Sigmoid colon (tissue), 7 donors: ENCODE data around the gene UROC1. TPM values are rescaled to one million over a fixed set of nuclear protein-coding genes. Genes with fewer than 3 reads are reported as not detected.
A peak's percentile ranks its signal among the peaks of the same experiment; 100 is the strongest.
"Not testable (repeated sequence)": the region's sequence is repeated elsewhere in the genome, so short reads cannot be mapped to it uniquely, and the experiment has no call there.

ENCODE experiments used
- DNase-seq: peaks from one replicate; pipeline ENCODE4 v3.0.0-alpha.2; 2019
- H3K27ac ChIP-seq, 4 donors: fragments of 200-600 bp; sonication (generic); one replicate each; pipeline ENCODE4 v1.5.1; 2016 to 2019; ENCODE audit warnings: mild to moderate bottlenecking in 1 of 4
- H3K27me3 ChIP-seq, 3 donors: fragments of 200-600 bp; sonication (generic); one replicate each; pipeline ENCODE4 v1.5.1; 2019; ENCODE audit warnings: mild to moderate bottlenecking in 1 of 3
- H3K36me3 ChIP-seq, 4 donors: fragments of 200-600 bp; sonication (generic); one replicate each; pipeline ENCODE4 v1.5.1; 2016 to 2019
- H3K4me1 ChIP-seq, 4 donors: fragments of 200-600 bp; sonication (generic); one replicate each; pipeline ENCODE4 v1.5.1; 2017 to 2019
- H3K4me3 ChIP-seq, 4 donors: fragments of 200-600 bp; sonication (generic); one replicate each; pipeline ENCODE4 v1.5.1; 2017 to 2019; ENCODE audit warnings: mild to moderate bottlenecking in 2 of 4, moderate library complexity in 1 of 4
- H3K9me3 ChIP-seq, 4 donors: fragments of 200-600 bp in 3 of 4; sonication (generic) in 3 of 4; one replicate each; pipeline versions ENCODE4 v1.5.1 to v1.6.1; 2013 to 2019
- CTCF ChIP-seq, 4 experiments: fragments of 450-650 bp in 3 of 4; fragments of 200-600 bp in 1 of 4; IDR thresholded peaks; one replicate each; pipeline ENCODE4 v1.5.1; 2016 to 2019; ENCODE audit warnings: antibody characterized with exemption in 4 of 4, mild to moderate bottlenecking in 3 of 4, moderate library complexity in 2 of 4
- EP300 ChIP-seq, 4 donors: sonication (generic); formaldehyde crosslinking; IDR thresholded peaks; one replicate each; pipeline ENCODE4 v1.6.1; 2017; ENCODE audit warnings: antibody characterized with exemption in 4 of 4
- POLR2A ChIP-seq, 2 donors: fragments of 450-650 bp; IDR thresholded peaks; one replicate each; pipeline ENCODE4 v1.6.1; 2016; ENCODE audit warnings: antibody characterized with exemption in 2 of 2, mild to moderate bottlenecking in 2 of 2, moderate library complexity in 2 of 2
- POLR2AphosphoS5 ChIP-seq, 4 donors: sonication (generic); formaldehyde crosslinking; IDR thresholded peaks; one replicate each; pipeline ENCODE4 v1.6.1; 2017; ENCODE audit warnings: antibody characterized with exemption in 4 of 4
- WGBS, 2 donors: extraction: QIAGEN DNeasy Blood & Tissue Kit; methylation state at CpG; one replicate each; pipeline ENCODE4 v1.1.7; 2013; 5-methylcytosine and 5-hydroxymethylcytosine counted together
- intact Hi-C: fragments of 100-400 bp; cut with DNase I; formaldehyde crosslinking; loops from one replicate; pipeline ENCODE4 v1.15.1; 2023
- polyA plus RNA-seq, 3 donors: library from polyadenylated mRNA; stranded (reverse); fragments of 200-250 nt; gene quantifications; one replicate each; pipeline ENCODE4 v1.2.3, GENCODE V29; 2013
- total RNA-seq, 4 donors: library from RNA; depleted of rRNA; stranded (reverse); fragments of >200 nt; gene quantifications; one replicate each; pipeline ENCODE4 v1.1.0, GENCODE V29; 2016
- donor health status: healthy with polysubstance abuse.
- donor health status: Bipolar disorder and iron deficiency.
- donor health status: healthy.

UROC1 gene
- total and polyA plus RNA-seq, 7 donors = 0.03 TPM; not detected in 6

- Histone ChIP-seq H3K27me3 (peaks cover 11 to 44% (median 15%) of the 10 kb centered on the region in 3 donors), H3K27ac (no peak overlapping the region), H3K4me1 (peaks cover 0 to 9% (median 0%) of the 10 kb centered on the region in 4 donors), H3K9me3 (no peaks in the 10 kb centered on the region), H3K4me3 (no peak overlapping the region), H3K36me3 (no peaks in the 10 kb centered on the region)
- intact Hi-C loops = no loop called here
- TF ChIP-seq CTCF (IDR thresholded peaks at IDR 0.05) = no peak
- no peak for TF ChIP-seq POLR2AphosphoS5 (IDR thresholded peaks at IDR 0.05)
- TF ChIP-seq EP300 (IDR thresholded peaks at IDR 0.05) = no peak
- no peak for TF ChIP-seq POLR2A (IDR thresholded peaks at IDR 0.05)
- WGBS, 2 donors = 57 to 76% methylated on average over 10 of the region's 10 CpGs
- DNase-seq = peak; percentile 45
Observed at GRCh38 chr3:126537730-126538281, 20.2 kb upstream of the UROC1 start.

- TF ChIP-seq POLR2AphosphoS5 (IDR thresholded peaks at IDR 0.05) (no peak), EP300 (IDR thresholded peaks at IDR 0.05) (no peak), POLR2A (IDR thresholded peaks at IDR 0.05) (no peak), CTCF (IDR thresholded peaks at IDR 0.05) (no peak)
- H3K27me3 ChIP-seq = peaks cover 6 to 38% (median 10%) of the 10 kb centered on the region in 3 donors
Observed at GRCh38 chr3:126537116-126537729, 19.6 kb upstream of the UROC1 start.

GRCh38 chr3:126536126-126536525, 18.6 kb upstream of the UROC1 start:
- DNase-seq = peak; percentile 40
- intact Hi-C loops = no loop called here
- WGBS, 2 donors = 76 to 82% methylated on average over 3 of the region's 3 CpGs

More at GRCh38 chr3:126537116-126537729, 19.6 kb upstream of the UROC1 start:
- H3K36me3 ChIP-seq = no peaks in the 10 kb centered on the region
- no peak overlapping the region for H3K4me3 ChIP-seq
- no peak overlapping the region for H3K27ac ChIP-seq
- intact Hi-C loops = no loop called here
- no peaks in the 10 kb centered on the region for H3K9me3 ChIP-seq
- WGBS, 2 donors = 71 to 77% methylated on average over 9 of the region's 9 CpGs
- peak; percentile 27 for DNase-seq
- H3K4me1 ChIP-seq = peaks cover 0 to 7% (median 0%) of the 10 kb centered on the region in 4 donors

GRCh38 chr3:126535636-126536035, 18.1 kb upstream of the UROC1 start:
- TF ChIP-seq POLR2AphosphoS5 (IDR thresholded peaks at IDR 0.05) (no peak), EP300 (IDR thresholded peaks at IDR 0.05) (no peak), CTCF (IDR thresholded peaks at IDR 0.05) (no peak)
- Histone ChIP-seq H3K9me3 (no peaks in the 10 kb centered on the region), H3K4me1 (no peaks in the 10 kb centered on the region), H3K36me3 (no peaks in the 10 kb centered on the region), H3K27me3 (peaks cover 0 to 23% (median 0%) of the 10 kb centered on the region in 3 donors), H3K4me3 (no peak overlapping the region), H3K27ac (no peak overlapping the region)
- intact Hi-C loops = no loop called here
- peak; percentile 52 for DNase-seq

More at GRCh38 chr3:126536126-126536525, 18.6 kb upstream of the UROC1 start:
- H3K27ac ChIP-seq = no peak overlapping the region
- H3K36me3 ChIP-seq = no peaks in the 10 kb centered on the region
- TF ChIP-seq CTCF (IDR thresholded peaks at IDR 0.05) (no peak), POLR2AphosphoS5 (IDR thresholded peaks at IDR 0.05) (no peak), POLR2A (IDR thresholded peaks at IDR 0.05) (no peak), EP300 (IDR thresholded peaks at IDR 0.05) (no peak)
- H3K4me3 ChIP-seq = no peak overlapping the region
- no peaks in the 10 kb centered on the region for H3K9me3 ChIP-seq
- peaks cover 0 to 27% (median 0%) of the 10 kb centered on the region in 3 donors for H3K27me3 ChIP-seq
- H3K4me1 ChIP-seq = no peaks in the 10 kb centered on the region

- H3K27ac ChIP-seq, H3K9me3 ChIP-seq, H3K4me3 ChIP-seq, H3K4me1 ChIP-seq, intact Hi-C loops, H3K36me3 ChIP-seq: not testable (repeated sequence)
- 88 to 91% methylated on average over 7 of the region's 7 CpGs for WGBS, 2 donors
- DNase-seq = peak; percentile 22
- H3K27me3 ChIP-seq = peaks cover 0 to 23% (median 0%) of the 10 kb centered on the region in 3 donors
Observed at GRCh38 chr3:126534716-126535115, 17.1 kb upstream of the UROC1 start.
